Activated CD4-positive, alpha-beta T cell treated with anti-CD3 and anti-CD28 coated beads, Interleukin-2, Interleukin-6, amounts not matched to agents 100 ng/mL and 50 ng/mL, durations not matched to agents 16 hours and 8 hours (primary cell): Measurements from ENCODE around the gene TSHZ1.
A peak's percentile ranks its signal among the peaks of the same experiment; 100 is the strongest.

Source experiments
- DNase-seq: peaks from one replicate; pipeline ENCODE4 v3.0.0-alpha.2; 2020

TSHZ1 gene

GRCh38 chr18:75210274-75211001 lies at the start of gene TSHZ1:
TSHZ1 (plus strand) TSS chr18:75210797; CDS start chr18:75211877, 1,080 bp downstream.
- peak; percentile 84 for DNase-seq

GRCh38 chr18:75161256-75162028 lies 49.2 kb upstream of the TSHZ1 start:
- DNase-seq: peak; percentile 10

GRCh38 chr18:75162467-75162866 lies 48.1 kb upstream of the TSHZ1 start:
- DNase-seq: no peak

- DNase-seq: no peak
Observed at GRCh38 chr18:75162978-75163377, 47.6 kb upstream of the TSHZ1 start.

GRCh38 chr18:75163736-75164135 lies 46.9 kb upstream of the TSHZ1 start:
- DNase-seq: no peak

- DNase-seq: no peak
Observed at GRCh38 chr18:75164479-75164878, 46.1 kb upstream of the TSHZ1 start.

GRCh38 chr18:75165926-75166325 lies 44.7 kb upstream of the TSHZ1 start:
- DNase-seq: no peak

GRCh38 chr18:75167137-75167536 lies 43.5 kb upstream of the TSHZ1 start:
- DNase-seq: no peak

- no peak for DNase-seq
Observed at GRCh38 chr18:75167759-75168618, 42.6 kb upstream of the TSHZ1 start.

GRCh38 chr18:75168619-75169018 lies 42.0 kb upstream of the TSHZ1 start:
- DNase-seq: no peak

GRCh38 chr18:75169411-75169810 lies 41.2 kb upstream of the TSHZ1 start:
- DNase-seq: no peak

GRCh38 chr18:75170022-75170789 lies 40.4 kb upstream of the TSHZ1 start:
- DNase-seq: no peak

- DNase-seq: no peak
Observed at GRCh38 chr18:75170916-75171315, 39.7 kb upstream of the TSHZ1 start.

- no peak for DNase-seq
Observed at GRCh38 chr18:75172299-75173124, 38.1 kb upstream of the TSHZ1 start.

GRCh38 chr18:75173125-75173432 lies 37.5 kb upstream of the TSHZ1 start:
- no peak for DNase-seq

GRCh38 chr18:75173738-75174137 lies 36.9 kb upstream of the TSHZ1 start:
- DNase-seq: no peak

GRCh38 chr18:75176849-75177248 lies 33.7 kb upstream of the TSHZ1 start:
- no peak for DNase-seq

- DNase-seq: no peak
Observed at GRCh38 chr18:75178376-75178775, 32.2 kb upstream of the TSHZ1 start.

- DNase-seq: no peak
Observed at GRCh38 chr18:75179819-75180600, 30.6 kb upstream of the TSHZ1 start.

GRCh38 chr18:75183524-75183923 lies 27.1 kb upstream of the TSHZ1 start:
- no peak for DNase-seq

GRCh38 chr18:75183973-75184493 lies 26.6 kb upstream of the TSHZ1 start:
- DNase-seq: no peak
